GM11168 (cell line): ENCODE data around the gene RGS6.

Experiments used
- in situ Hi-C: fragments of 300-500 bp; cut with MboI; formaldehyde crosslinking; loops from one replicate; pipeline ENCODE4 v1.12.0; 2022; ENCODE audit warnings: low sequenced_read_pairs; ENCODE audit not compliant: unreplicated experiment

The RGS6 gene

GRCh38 chr14:72588521-72588920, 656.3 kb downstream of the RGS6 start:
- in situ Hi-C loops = no loop called here

- in situ Hi-C loops = no loop called here
Observed at GRCh38 chr14:72589652-72590051, 657.4 kb downstream of the RGS6 start.

- in situ Hi-C loops = no loop called here
Observed at GRCh38 chr14:72590577-72590976, 658.3 kb downstream of the RGS6 start.

- in situ Hi-C loops = no loop called here
Observed at GRCh38 chr14:72591391-72591790, 659.2 kb downstream of the RGS6 start.

- in situ Hi-C loops = no loop called here
Observed at GRCh38 chr14:72594099-72594901, 662.1 kb downstream of the RGS6 start.

- in situ Hi-C loops = no loop called here
Observed at GRCh38 chr14:72595152-72595862, 663.1 kb downstream of the RGS6 start.

GRCh38 chr14:72597252-72598233, 665.3 kb downstream of the RGS6 start:
- in situ Hi-C loops = no loop called here

- in situ Hi-C loops = no loop called here
Observed at GRCh38 chr14:72598306-72598705, 666.1 kb downstream of the RGS6 start.

- in situ Hi-C loops = no loop called here
Observed at GRCh38 chr14:72599579-72600470, 667.6 kb downstream of the RGS6 start.

GRCh38 chr14:72600551-72601330, 668.5 kb downstream of the RGS6 start:
- in situ Hi-C loops = no loop called here

GRCh38 chr14:72603639-72604038, 671.4 kb downstream of the RGS6 start:
- in situ Hi-C loops = no loop called here

- in situ Hi-C loops = no loop called here
Observed at GRCh38 chr14:72604133-72604532, 671.9 kb downstream of the RGS6 start.

- in situ Hi-C loops = no loop called here
Observed at GRCh38 chr14:72605096-72605920, 673.1 kb downstream of the RGS6 start.

GRCh38 chr14:72605921-72606220, 673.6 kb downstream of the RGS6 start:
- in situ Hi-C loops = no loop called here

GRCh38 chr14:72606879-72607278, 674.6 kb downstream of the RGS6 start:
- in situ Hi-C loops = no loop called here

GRCh38 chr14:72607386-72608130, 675.3 kb downstream of the RGS6 start:
- in situ Hi-C loops = no loop called here

- in situ Hi-C loops = no loop called here
Observed at GRCh38 chr14:72608391-72609204, 676.4 kb downstream of the RGS6 start.
